Measurements from ENCODE around the gene RAP1GDS1. TPM values are rescaled to one million over a fixed set of nuclear protein-coding genes. Genes with fewer than 3 reads are reported as not detected.

The RAP1GDS1 gene
- total RNA-seq, 1 experiment from 2014 or later, result 40.8 TPM

- Histone ChIP-seq H3K4me1 (ENCODE audit: control insufficient read depth in 1 of 2, insufficient read depth in 2 of 2, low read length in 2 of 2) (no peaks in the 10 kb centered on the region), H4K20me1 (ENCODE audit: insufficient read depth) (no peaks in the 10 kb centered on the region), H3K4me3 (replicated peaks in 1 of 2; ENCODE audit: low read depth in 1 of 2, low read length in 2 of 2) (no peak overlapping the region), H3K27me3 (ENCODE audit: insufficient read depth, low read length) (no peaks in the 10 kb centered on the region), H3K9me3 (ENCODE audit: control insufficient read depth in 1 of 2, insufficient read depth in 1 of 2, low read depth in 1 of 2, low read length in 2 of 2) (no peaks in the 10 kb centered on the region), H3K9ac (ENCODE audit: low read length) (no peak overlapping the region), H3K79me2 (ENCODE audit: insufficient read depth, low read length) (no peaks in the 10 kb centered on the region), H3K4me2 (ENCODE audit: low read length) (no peak overlapping the region), H2AFZ (ENCODE audit: low read depth, low read length, poor library complexity, severe bottlenecking) (no peak overlapping the region), H3K27ac (ENCODE audit: low read depth, low read length) (no peak overlapping the region), H3K9me2 (ENCODE audit: insufficient read depth) (no peaks in the 10 kb centered on the region), H3K36me3 (ENCODE audit: control insufficient read depth in 1 of 2, insufficient read depth in 2 of 2, low read length in 2 of 2) (no peaks in the 10 kb centered on the region)
- ATAC-seq (no peak), DNase-seq (ENCODE audit: low read depth, low spot score) (no peak)
- POLR2A ChIA-PET, result no interaction called here
- TF ChIP-seq ELF1 (IDR thresholded peaks at IDR 0.05; ENCODE audit: borderline replicate concordance, low read depth), result no peak
- BruUV-seq (replicated peaks), result no TSS peak
- RAD21 ChIA-PET (ENCODE audit: low non-redundant PET in 1 of 2, low total read pairs in 2 of 2, uncharacterized antibody in 2 of 2, unreplicated experiment in 2 of 2), result no interaction called here
- CTCF ChIA-PET, result no interaction called here
- intact Hi-C loops (cut with micrococcal nuclease), result no loop called here
Observed at GRCh38 chr4:98383431-98384106, 122.4 kb downstream of the RAP1GDS1 start.

GRCh38 chr4:98385831-98386230, 124.6 kb downstream of the RAP1GDS1 start:
- H4K20me1 ChIP-seq (ENCODE audit: insufficient read depth), result no peaks in the 10 kb centered on the region
- H2AFZ ChIP-seq (ENCODE audit: low read depth, low read length, poor library complexity, severe bottlenecking), result no peak overlapping the region
- H3K4me2 ChIP-seq (ENCODE audit: low read length), result no peak overlapping the region
- H3K27ac ChIP-seq (ENCODE audit: low read depth, low read length), result no peak overlapping the region
- ChIA-PET RAD21 (ENCODE audit: low non-redundant PET in 1 of 2, low total read pairs in 2 of 2, uncharacterized antibody in 2 of 2, unreplicated experiment in 2 of 2) (no interaction called here), CTCF (no interaction called here), POLR2A (no interaction called here)
- intact Hi-C loops (cut with micrococcal nuclease), result no loop called here
- H3K27me3 ChIP-seq (ENCODE audit: insufficient read depth, low read length), result no peaks in the 10 kb centered on the region
- ATAC-seq (no peak), DNase-seq (ENCODE audit: low read depth, low spot score) (no peak)
- no peaks in the 10 kb centered on the region for H3K9me3 ChIP-seq (ENCODE audit: control insufficient read depth in 1 of 2, insufficient read depth in 1 of 2, low read depth in 1 of 2, low read length in 2 of 2)
- H3K4me1 ChIP-seq (ENCODE audit: control insufficient read depth in 1 of 2, insufficient read depth in 2 of 2, low read length in 2 of 2), result no peaks in the 10 kb centered on the region
- no peaks in the 10 kb centered on the region for H3K79me2 ChIP-seq (ENCODE audit: insufficient read depth, low read length)
- no peak overlapping the region for H3K4me3 ChIP-seq (replicated peaks in 1 of 2; ENCODE audit: low read depth in 1 of 2, low read length in 2 of 2)
- no peaks in the 10 kb centered on the region for H3K36me3 ChIP-seq (ENCODE audit: control insufficient read depth in 1 of 2, insufficient read depth in 2 of 2, low read length in 2 of 2)
- no TSS peak for BruUV-seq (replicated peaks)
- H3K9me2 ChIP-seq (ENCODE audit: insufficient read depth), result no peaks in the 10 kb centered on the region
- H3K9ac ChIP-seq (ENCODE audit: low read length), result no peak overlapping the region
- TF ChIP-seq POLR2A (IDR thresholded peaks at IDR 0.05; ENCODE audit: borderline replicate concordance, extremely low read depth, insufficient read depth, insufficient read length) (no peak), TCF7L2 (IDR thresholded peaks at IDR 0.05; ENCODE audit: borderline replicate concordance, extremely low read depth, insufficient read depth, insufficient read length) (no peak), EGR1 (IDR thresholded peaks at IDR 0.05; ENCODE audit: low read depth) (no peak), CTCF (IDR thresholded peaks at IDR 0.05 in 2 of 3, conservative IDR thresholded peaks at IDR 0.05 in 1 of 3; ENCODE audit: borderline replicate concordance in 1 of 3, insufficient read depth in 1 of 3, low read depth in 2 of 3, low read length in 2 of 3) (no peak), POLR2AphosphoS5 (IDR thresholded peaks at IDR 0.05; ENCODE audit: low read depth, low read length) (no peak), JUND (IDR thresholded peaks at IDR 0.05) (no peak), ZBTB33 (IDR thresholded peaks at IDR 0.05; ENCODE audit: extremely low read depth, insufficient replicate concordance, low read length) (no peak), FOSL1 (IDR thresholded peaks at IDR 0.05; ENCODE audit: low read depth) (no peak), ATF3 (IDR thresholded peaks at IDR 0.05) (no peak), SIN3A (IDR thresholded peaks at IDR 0.05; ENCODE audit: low read depth) (no peak), MAX (IDR thresholded peaks at IDR 0.05) (no peak), ELF1 (IDR thresholded peaks at IDR 0.05; ENCODE audit: borderline replicate concordance, low read depth) (no peak), EZH2phosphoT487 (IDR thresholded peaks at IDR 0.05; ENCODE audit: borderline replicate concordance) (no peak), ZNF274 (IDR thresholded peaks at IDR 0.05; ENCODE audit: low read depth, low read length) (no peak), SRF (IDR thresholded peaks at IDR 0.05; ENCODE audit: low read depth) (no peak), SP1 (IDR thresholded peaks at IDR 0.05; ENCODE audit: low read depth) (no peak), CBX3 (IDR thresholded peaks at IDR 0.05; ENCODE audit: low read depth) (no peak), RAD21 (IDR thresholded peaks at IDR 0.05; ENCODE audit: low read depth) (no peak)
